ENCODE results near the gene NUP214.
"Not testable (repeated sequence)": the region's sequence is repeated elsewhere in the genome, so short reads cannot be mapped to it uniquely, and the experiment has no call there.

Gene NUP214

GRCh38 chr9:131259916-131260597, 134.7 kb downstream of the NUP214 start:
- no peak for DNase-seq (ENCODE audit: low spot score)

DNA sequence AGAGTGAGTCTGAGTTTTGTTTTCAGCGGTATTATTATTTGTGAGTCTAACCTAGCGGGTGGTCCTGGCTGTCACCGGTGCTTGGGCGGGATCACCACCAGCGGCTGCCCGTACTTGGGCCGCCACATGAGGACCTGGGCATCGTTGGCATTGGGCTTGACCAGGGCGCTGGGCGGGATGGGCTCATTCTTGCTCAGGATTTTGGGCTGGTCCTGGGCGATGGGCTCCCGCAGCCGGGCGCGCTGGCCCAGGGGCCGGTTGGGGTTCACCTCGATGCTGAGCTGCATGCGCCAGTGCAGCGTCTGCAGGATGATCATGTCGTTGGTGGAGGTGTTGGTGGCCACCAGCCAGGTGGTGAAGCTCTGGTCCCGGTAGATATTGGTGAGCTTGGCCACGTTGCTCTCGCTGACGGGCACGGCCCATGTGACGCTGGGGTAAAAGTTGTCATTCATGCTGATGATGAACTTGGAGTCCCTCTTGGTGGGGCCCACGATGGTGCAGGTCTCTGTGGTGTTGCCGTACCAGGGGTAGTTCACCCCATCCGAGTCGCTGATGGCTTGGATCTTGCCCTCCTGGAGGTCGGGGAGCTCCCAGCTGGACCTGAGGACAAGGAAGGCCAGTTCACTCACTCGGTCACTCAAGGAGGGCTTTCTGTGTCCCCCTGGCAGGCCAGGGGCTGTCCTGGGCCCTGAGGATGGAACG, 135.5 kb downstream of the NUP214 start:
- DNase-seq (ENCODE audit: low spot score): no peak

GRCh38 chr9:131262327-131263032, 137.1 kb downstream of the NUP214 start:
- DNase-seq (ENCODE audit: low spot score): no peak

DNA sequence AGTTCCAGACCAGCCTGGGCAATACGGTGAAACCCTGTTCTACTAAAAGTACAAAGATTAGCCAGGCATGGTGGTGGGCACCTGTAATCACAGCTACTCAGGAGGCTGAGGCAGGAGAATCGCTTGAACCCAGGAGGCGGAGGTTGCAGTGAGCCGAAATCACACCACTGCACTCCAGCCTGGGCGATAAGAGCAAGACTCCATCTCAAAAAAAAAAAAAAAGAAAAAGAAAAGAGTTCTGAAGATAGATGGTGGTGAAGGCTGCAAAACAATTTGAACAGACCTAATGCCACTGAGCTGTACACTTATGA, 137.6 kb downstream of the NUP214 start:
- DNase-seq (ENCODE audit: low spot score): not testable (repeated sequence)

DNA sequence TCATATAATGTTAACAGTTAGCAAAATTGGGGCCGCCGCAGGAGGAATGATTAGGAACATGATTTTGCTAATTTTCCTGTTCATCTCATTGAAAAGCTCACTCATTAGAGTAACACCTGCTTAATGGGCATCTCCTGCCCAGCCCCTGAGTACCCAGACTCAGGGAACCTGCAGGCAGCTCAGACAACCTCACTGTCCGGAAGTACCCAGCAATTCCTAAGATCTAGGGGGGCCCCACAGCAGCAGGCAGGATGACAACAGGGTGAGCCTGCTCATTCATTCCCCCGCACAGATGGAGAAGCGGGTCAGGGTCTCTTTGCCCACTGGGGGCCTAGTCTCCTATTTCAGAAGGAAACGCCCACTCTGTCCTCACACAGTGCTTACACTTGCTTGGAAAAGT, 138.3 kb downstream of the NUP214 start:
- DNase-seq (ENCODE audit: low spot score): no peak

GRCh38 chr9:131264231-131264630, 138.8 kb downstream of the NUP214 start:
- no peak for DNase-seq (ENCODE audit: low spot score)

DNA sequence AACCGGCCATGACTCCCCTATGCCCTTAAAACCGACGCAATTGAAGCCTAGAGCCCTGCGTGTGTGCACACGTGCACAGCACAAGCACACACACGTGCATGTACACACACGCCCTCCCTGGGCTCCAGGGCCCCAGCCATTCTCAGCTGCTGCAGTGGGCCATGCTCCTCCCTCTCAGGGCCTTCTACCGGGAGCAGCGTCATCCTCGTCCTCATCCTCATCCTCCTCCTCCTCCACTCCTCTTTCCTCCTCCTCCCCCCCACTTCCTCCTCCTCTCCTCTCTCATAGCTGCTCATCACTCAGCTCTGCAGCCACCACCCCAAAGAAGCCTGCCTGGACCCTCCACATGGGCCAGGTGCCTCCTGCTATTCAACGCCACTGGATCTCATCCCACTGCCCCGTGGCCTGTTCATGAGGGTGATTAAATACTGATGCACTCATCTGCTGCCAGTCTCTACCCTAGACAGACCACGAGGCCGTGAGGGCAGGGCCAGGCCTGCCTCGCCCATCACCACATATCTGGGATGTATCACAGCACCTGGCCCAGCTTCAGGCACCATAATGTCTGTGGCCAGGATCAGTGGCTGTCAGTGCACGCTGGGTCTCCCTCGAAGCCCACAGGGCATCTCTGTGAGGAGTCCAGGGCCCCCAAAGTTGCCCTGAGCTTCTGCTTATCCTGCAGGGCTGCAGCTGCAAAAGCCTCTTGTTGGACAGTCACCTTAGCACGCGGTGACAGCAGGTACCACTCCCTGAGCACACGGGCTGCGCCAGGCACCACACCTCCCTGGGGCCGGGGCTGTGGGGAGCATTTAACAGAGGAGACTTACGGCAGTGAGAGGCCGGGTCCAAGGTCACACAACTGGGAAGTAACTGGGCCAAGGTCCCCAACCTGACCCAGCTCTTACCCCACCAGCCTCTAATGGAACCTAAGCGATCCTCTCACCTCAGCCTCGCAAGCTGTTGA, 141.2 kb downstream of the NUP214 start:
- DNase-seq (ENCODE audit: low spot score): no peak

DNA sequence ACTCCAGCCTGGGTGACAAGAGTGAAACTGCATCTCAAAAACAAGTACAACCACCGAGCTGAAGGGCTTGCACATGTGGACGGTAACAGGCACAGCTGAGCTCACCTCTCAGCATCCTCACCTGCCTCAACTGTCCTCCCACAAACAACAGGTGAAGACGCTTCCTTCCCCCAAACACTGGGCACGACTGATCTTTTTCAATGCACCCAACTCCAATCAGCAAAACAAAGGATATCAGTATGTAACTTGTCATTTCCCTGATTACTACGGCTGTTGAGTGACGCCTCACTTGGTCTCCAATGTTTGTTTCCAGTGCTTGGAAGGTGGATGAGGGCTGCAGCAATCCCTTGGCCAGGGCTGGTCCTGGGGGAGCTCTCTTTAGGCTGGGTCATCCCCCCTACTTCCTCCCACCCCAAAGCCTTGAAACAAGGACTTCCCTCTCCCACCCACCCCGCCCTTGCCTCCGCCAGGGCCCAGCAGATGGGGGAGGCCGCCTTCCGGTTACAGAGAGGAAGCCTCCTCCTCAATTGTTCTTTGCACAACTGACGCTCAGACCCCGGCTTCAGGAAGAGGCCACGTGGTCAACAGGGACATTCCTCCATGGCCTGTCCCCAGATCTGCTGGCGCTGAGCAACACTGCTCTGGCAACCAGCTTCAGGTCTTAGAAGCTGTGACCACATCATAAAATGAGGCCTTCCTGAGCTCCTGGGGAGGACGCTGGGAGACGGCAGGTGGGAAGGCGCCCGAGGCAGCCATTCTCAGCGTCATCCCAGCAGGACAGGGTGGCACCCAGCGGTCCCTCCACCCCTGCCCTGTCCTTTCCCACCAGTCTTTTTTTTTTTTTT, 145.0 kb downstream of the NUP214 start:
- no peak for DNase-seq (ENCODE audit: low spot score)

GRCh38 chr9:131271016-131271273, 145.6 kb downstream of the NUP214 start:
- DNase-seq (ENCODE audit: low spot score): not testable (repeated sequence)

DNA sequence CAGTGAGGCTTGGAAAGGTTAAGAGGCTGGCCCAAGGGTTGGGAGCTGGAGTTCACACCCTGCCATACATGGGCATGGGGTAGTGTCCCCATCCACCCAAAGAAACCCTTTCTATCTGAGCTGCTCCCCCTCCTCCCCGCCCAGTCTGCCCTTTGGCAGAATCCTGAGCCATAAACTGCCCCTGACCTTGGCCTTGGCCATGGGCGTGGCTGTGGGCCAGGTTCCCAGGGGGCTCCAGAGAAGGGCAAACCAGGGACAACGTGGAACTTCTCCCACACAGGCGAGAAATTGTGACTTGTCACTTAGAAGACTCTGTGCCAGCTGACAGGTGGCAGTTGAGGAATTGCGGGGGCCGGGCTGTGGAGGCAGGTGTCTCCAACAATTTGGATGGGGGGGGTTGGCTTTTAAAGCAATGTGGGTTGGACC, 146.1 kb downstream of the NUP214 start:
- no peak for DNase-seq (ENCODE audit: low spot score)

- DNase-seq (ENCODE audit: low spot score): no peak
Observed at GRCh38 chr9:131272212-131272611, 146.8 kb downstream of the NUP214 start.

DNA sequence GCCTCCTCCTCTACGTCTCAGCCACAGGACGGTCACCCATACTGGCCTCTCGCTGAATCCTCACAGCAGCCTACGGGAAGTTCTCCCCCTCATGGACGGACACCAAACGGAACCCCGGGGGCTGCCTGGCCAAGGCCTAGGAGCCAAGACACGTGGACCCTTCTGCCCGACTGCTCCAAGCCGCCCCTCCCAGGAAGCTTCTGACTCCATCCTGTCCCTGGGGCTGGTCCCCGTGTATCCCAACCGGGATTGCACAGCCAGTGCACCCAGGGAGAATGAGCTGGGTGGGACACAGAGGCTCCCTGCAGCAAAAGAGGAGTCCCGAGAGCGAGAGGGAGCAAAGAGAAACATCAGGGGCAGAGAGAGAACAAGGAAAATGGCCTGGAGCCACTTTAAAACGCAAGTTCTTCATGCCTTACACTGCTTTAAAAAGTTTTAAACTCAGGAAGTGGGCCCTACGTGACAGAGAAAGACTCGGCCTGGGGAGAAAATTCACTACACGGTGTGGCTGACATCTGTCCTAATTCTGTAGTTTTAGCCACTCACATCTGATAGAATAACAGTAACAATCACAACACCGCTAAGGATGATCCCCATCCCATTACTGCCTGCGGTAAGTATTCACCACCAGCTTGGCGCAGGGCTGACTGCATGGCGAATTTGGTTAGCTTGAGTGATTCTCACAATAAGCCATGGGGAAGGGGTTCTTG, 147.9 kb downstream of the NUP214 start:
- peak; percentile 36 for DNase-seq (ENCODE audit: low spot score)

DNA sequence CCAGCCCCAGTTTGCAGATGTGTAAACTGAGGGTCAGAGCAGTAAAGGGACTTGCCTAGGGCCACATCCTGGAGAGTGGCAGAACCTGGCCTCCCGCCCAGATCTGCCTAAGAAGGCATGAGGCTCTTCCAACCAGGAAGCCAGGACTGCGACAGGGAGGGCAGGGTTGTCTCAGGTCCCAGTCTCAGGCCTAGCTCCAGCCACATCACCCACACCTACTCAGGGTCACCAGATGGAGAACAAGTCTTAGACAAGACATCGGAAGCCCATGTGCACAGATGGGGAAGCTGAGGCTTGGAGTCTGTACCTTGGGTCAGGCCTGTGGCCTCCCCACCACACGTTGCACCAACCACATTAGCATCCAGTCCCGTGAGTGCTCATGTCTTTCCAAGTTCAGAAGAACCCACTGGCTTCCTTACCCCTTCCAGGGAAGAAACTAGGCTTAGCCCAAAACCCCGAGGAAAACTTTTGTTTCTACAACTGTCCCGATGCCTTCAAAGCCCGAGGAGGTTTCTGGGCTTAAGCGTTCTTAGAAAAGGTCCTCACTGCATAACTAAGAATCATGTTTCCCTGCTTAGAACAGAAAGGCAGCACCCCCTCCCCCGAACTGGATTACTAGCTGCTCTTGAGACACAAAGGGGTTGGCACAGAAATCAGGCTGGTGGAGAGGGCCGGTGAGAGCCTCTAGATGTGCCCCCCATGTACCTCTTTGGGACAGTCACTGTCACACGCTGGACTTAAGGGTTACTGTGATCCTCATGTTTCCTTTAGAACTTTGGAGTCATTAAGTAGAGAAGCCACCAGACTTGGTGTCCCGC, 148.7 kb downstream of the NUP214 start:
- peak; percentile 27 for DNase-seq (ENCODE audit: low spot score)

- peak; percentile 53 for DNase-seq (ENCODE audit: low spot score)
Observed at GRCh38 chr9:131274674-131275331, 149.4 kb downstream of the NUP214 start.

GRCh38 chr9:131275332-131276093, 150.1 kb downstream of the NUP214 start:
- peak; percentile 74 for DNase-seq (ENCODE audit: low spot score)

GRCh38 chr9:131276094-131276888, 150.9 kb downstream of the NUP214 start, which contains the start of gene FAM78A:
FAM78A (minus strand) TSS chr9:131276510; CDS start chr9:131276179, 331 bp downstream.
- peak; percentile 35 for DNase-seq (ENCODE audit: low spot score)

DNA sequence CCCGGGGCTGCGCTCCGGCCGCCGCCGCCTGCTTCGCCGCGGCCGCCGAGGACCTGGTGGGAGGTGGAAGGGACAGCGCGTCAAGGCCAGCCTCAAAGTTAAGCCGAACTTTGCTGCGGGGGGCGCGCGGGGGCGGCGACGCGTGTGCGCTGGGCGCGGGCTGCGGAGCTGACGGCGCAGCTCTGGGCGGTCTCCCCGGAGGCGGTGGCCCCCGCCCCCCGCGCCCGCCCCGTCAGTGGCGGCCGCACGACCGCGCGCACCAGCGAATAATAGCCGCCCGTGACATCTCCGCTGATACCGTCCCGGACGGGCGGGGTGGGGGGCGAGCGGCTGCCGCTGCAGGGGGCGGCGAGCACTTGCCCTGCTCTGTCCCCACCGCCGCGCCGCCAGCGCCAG, 151.5 kb downstream of the NUP214 start:
- DNase-seq (ENCODE audit: low spot score): no peak

All from hematopoietic multipotent progenitor cell treated with erythropoietin and hydrocortisone succinate and interleukin-3 and kit ligand, for 17 days (in vitro differentiated cells).